Prostate gland (tissue), 2 donors: ENCODE results near the gene BTBD9. TPM values are rescaled to one million over a fixed set of nuclear protein-coding genes. Genes with fewer than 3 reads are reported as not detected.

Experiments used
- DNase-seq: peaks from one replicate; pipeline ENCODE4 v3.0.0-alpha.2; 2019; ENCODE audit warnings: low spot score
- H3K27ac ChIP-seq, 2 donors: fragments of 200-600 bp; sonication (generic); 2 replicates each; pipeline ENCODE4 v1.5.1; 2017 to 2019
- H3K27me3 ChIP-seq: fragments of 200-600 bp; sonication (generic); replicated peaks from 2 replicates; pipeline ENCODE4 v1.5.1; 2019; ENCODE audit not compliant: insufficient read depth
- H3K36me3 ChIP-seq, 2 donors: fragments of 200-600 bp; sonication (generic); 1 replicate in 1 of 2; 2 replicates in 1 of 2; pipeline versions ENCODE4 v1.5.1 to v1.8.1; 2017 to 2019
- H3K4me1 ChIP-seq: fragments of 200-600 bp; sonication (generic); replicated peaks from 2 replicates; pipeline ENCODE4 v1.5.1; 2019
- H3K4me3 ChIP-seq, 2 donors: fragments of 200-600 bp; sonication (generic); 2 replicates each; pipeline ENCODE4 v1.5.1; 2017 to 2019
- H3K9me3 ChIP-seq: fragments of 200-600 bp; sonication (generic); 2 replicates; pipeline ENCODE4 v1.5.1; 2017
- CTCF ChIP-seq, 4 experiments: fragments of 200-600 bp in 2 of 4; fragments of 450-650 bp in 2 of 4; sonication (generic) in 2 of 4; IDR thresholded peaks; 1 replicate in 3 of 4; 2 replicates in 1 of 4; pipeline ENCODE4 v1.5.1; 2016 to 2019; ENCODE audit warnings: antibody characterized with exemption in 4 of 4, mild to moderate bottlenecking in 2 of 4, moderate library complexity in 2 of 4
- POLR2A ChIP-seq: fragments of 450-650 bp; IDR thresholded peaks from one replicate; pipeline ENCODE4 v1.6.1; 2016; ENCODE audit warnings: antibody characterized with exemption, mild to moderate bottlenecking
- POLR2AphosphoS5 ChIP-seq: sonication (generic); formaldehyde crosslinking; IDR thresholded peaks from one replicate; pipeline ENCODE4 v1.6.1; 2017; ENCODE audit warnings: antibody characterized with exemption
- WGBS: methylation state at CpG from one replicate; pipeline ENCODE4 v1.1.5; 2018; 5-methylcytosine and 5-hydroxymethylcytosine counted together
- intact Hi-C: fragments of 100-400 bp; cut with DNase I; formaldehyde crosslinking; loops from one replicate; pipeline ENCODE4 v1.14.2; 2022
- total RNA-seq, 2 donors: library from RNA; depleted of rRNA; stranded (reverse); fragments of >200 nt; gene quantifications; one replicate each; pipeline ENCODE4 v1.1.0, GENCODE V29; 2016

BTBD9 gene
- total RNA-seq, 2 donors from 2014 or later, result 11.2 to 17.4 TPM

DNA sequence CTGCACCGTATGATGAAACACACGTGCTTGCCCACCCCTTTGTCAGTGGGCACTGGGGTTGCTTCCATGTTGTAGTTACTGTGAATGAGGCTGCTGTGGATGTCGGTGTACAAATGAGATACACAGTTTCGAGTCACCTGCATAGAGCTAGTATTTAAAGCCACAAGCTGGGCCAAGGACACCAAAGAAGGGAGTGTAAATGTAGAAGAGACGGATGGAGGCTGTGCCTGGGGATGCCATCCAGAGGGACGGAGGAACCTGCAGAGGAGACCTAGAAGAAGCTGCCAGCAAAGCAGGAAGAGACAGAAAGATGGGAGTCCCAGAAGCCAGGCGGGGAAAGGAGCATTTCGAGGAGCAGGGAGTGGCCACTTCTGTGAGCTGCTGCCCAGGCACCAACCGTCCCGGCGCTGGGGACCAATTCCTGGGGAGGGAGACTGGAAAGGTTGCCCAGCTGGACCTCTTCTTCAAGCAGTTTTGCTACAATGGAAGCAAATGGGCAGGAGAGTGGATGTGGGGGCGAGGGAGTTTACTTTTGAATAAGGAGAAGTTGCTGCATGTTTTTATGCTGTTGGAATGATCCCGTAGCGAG lies 480.9 kb downstream of the BTBD9 start:
- H3K9me3 ChIP-seq, result no peaks in the 10 kb centered on the region
- TF ChIP-seq CTCF (IDR thresholded peaks at IDR 0.05) (no peak), POLR2A (no peak), POLR2AphosphoS5 (no peak)
- WGBS, result 95% methylated on average over 14 of the region's 14 CpGs
- H3K4me3 ChIP-seq, result no peak overlapping the region
- H3K4me1 ChIP-seq, result no peaks in the 10 kb centered on the region
- intact Hi-C loops, result no loop called here
- no peak for DNase-seq
- no peaks in the 10 kb centered on the region for H3K27me3 ChIP-seq
- no peaks in the 10 kb centered on the region for H3K36me3 ChIP-seq
- H3K27ac ChIP-seq, result no peak overlapping the region

DNA sequence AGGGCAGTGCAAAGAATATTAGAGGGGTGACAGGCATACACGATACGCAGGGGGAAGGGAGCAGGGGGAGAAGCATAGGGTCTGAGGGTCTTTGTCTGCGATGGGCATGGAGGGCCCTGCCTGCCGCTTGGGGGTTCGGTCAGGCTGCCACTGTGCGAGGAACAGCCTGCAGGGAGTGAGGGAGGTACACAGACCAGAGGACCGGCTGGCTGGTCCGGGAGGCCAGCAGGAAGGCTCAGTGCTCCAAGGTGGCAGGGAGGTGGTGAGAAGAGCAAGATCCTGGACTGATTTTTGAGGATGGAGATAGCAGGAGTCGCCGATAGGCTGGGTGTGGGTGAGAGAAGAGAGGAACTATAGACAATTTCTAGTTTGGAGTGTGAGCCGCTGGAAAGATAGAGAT lies 481.8 kb downstream of the BTBD9 start:
- Histone ChIP-seq H3K9me3 (no peaks in the 10 kb centered on the region), H3K4me3 (no peak overlapping the region), H3K4me1 (no peaks in the 10 kb centered on the region), H3K27ac (no peak overlapping the region), H3K36me3 (no peaks in the 10 kb centered on the region), H3K27me3 (no peaks in the 10 kb centered on the region)
- no peak for TF ChIP-seq CTCF (IDR thresholded peaks at IDR 0.05)
- TF ChIP-seq POLR2AphosphoS5, result no peak
- no peak for TF ChIP-seq POLR2A
- intact Hi-C loops, result no loop called here
- no peak for DNase-seq
- 90% methylated on average over 11 of the region's 11 CpGs for WGBS

DNA sequence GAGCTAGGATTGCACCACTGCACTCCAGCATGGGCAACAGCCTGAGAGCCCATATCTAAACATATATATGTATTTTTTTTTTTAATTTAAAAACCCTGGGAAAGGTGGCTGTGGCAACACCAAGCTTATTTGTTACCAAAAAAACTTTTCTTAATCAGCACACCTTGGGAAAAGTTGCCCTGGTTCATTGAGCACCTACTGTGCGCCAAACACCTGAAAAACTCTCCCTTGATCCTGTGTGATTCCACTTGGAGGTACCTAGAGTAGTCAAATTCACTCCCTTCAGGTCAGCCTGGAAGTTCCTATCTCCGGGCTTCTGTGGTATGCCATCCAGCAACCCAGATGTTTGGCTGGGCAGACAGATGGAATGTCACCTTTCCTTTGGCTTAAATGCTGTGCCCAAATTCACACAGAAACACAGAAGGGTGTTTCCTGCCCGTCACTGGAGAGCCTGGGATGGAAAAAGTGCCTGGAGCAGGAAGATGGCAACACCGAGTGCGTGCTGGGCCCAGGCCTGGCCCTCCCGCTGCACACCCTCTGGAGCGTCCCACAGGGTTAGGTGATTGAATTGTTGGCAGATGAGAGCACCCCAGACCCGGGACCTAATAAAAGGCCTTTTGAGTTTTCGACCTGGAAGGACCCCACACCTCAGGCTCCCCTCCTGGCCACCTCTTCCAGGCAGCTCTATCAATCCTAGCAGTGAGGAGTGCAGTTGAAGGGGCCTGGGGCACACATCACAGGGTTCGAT lies 482.7 kb downstream of the BTBD9 start:
- Histone ChIP-seq H3K36me3 (no peaks in the 10 kb centered on the region), H3K9me3 (no peaks in the 10 kb centered on the region), H3K27me3 (no peaks in the 10 kb centered on the region), H3K4me1 (no peaks in the 10 kb centered on the region), H3K4me3 (no peak overlapping the region), H3K27ac (no peak overlapping the region)
- no peak for DNase-seq
- no peak for TF ChIP-seq POLR2A
- no peak for TF ChIP-seq CTCF (IDR thresholded peaks at IDR 0.05)
- no peak for TF ChIP-seq POLR2AphosphoS5
- intact Hi-C loops, result no loop called here
- 98% methylated on average over 10 of the region's 10 CpGs for WGBS

DNA sequence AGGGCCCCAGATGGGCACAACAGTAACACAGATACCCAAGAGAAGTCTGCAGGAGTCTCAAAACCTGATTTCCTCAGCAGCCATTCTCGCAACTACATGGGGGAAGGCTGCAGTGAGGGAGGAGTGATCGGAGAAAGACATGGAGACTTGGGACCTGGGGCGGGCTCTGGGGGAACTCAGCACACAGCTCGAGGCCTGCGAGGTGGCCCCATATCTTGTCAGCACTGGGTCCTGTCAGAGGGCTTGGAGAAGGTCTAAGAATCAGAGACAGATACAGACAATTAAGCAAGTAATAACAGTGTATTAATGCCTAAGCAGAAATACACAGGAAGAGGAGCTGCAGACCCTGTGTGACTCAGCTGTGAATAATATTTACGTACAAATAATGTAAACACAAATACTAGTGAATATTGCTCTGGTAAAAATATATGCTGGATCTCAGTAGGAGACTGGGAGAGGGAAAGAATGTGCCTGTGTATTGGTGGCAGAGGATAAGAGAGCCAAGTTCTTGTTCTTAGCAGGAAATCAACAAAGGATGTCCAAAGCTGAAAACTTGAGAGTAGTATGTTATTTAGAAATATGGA lies 484.0 kb downstream of the BTBD9 start:
- intact Hi-C loops, result no loop called here
- Histone ChIP-seq H3K36me3 (no peaks in the 10 kb centered on the region), H3K9me3 (no peaks in the 10 kb centered on the region), H3K4me3 (no peak overlapping the region), H3K27ac (no peak overlapping the region), H3K27me3 (no peaks in the 10 kb centered on the region), H3K4me1 (no peaks in the 10 kb centered on the region)
- TF ChIP-seq POLR2AphosphoS5, result no peak
- no peak for TF ChIP-seq POLR2A
- no peak for TF ChIP-seq CTCF (IDR thresholded peaks at IDR 0.05)
- 86% methylated on average over 6 of the region's 6 CpGs for WGBS
- no peak for DNase-seq

GRCh38 chr6:38155144-38155543 lies 484.6 kb downstream of the BTBD9 start:
- intact Hi-C loops, result no loop called here
- TF ChIP-seq POLR2A, result no peak
- WGBS, result 82% methylated on average over 9 of the region's 9 CpGs
- Histone ChIP-seq H3K36me3 (no peaks in the 10 kb centered on the region), H3K4me3 (no peak overlapping the region), H3K27ac (no peak overlapping the region), H3K4me1 (no peaks in the 10 kb centered on the region), H3K9me3 (no peaks in the 10 kb centered on the region), H3K27me3 (no peaks in the 10 kb centered on the region)
- no peak for DNase-seq
